Naive thymus-derived CD4-positive, alpha-beta T cell (primary cell): Measurements from ENCODE around the gene RUNX2. TPM values are rescaled to one million over a fixed set of nuclear protein-coding genes. Genes with fewer than 3 reads are reported as not detected.

ENCODE experiments used
- ATAC-seq: fragments of 150-1000 bp; cut with Tn5 transposase; 2 replicates; pipeline ENCODE4 v1.10.0; 2021; ENCODE audit warnings: mild to moderate bottlenecking, moderate library complexity
- CTCF ChIA-PET: fragments of 350-600 bp; sonication (Branson Sonifier 250); formaldehyde crosslinking; loops from one replicate; lab custom pipeline; 2021; ENCODE audit warnings: antibody characterized with exemption; lab: Charles Lee
- POLR2A ChIA-PET: fragments of 350-600 bp; sonication (Branson Sonifier 250); formaldehyde crosslinking; loops from one replicate; lab custom pipeline; 2021; ENCODE audit warnings: antibody characterized with exemption, inconsistent platforms; lab: Charles Lee
- DNase-seq, 9 donors: peaks; one replicate each; pipeline versions ENCODE4 v3.0.0 to v3.0.0-alpha.2; 2020 to 2022; ENCODE audit warnings: mixed read lengths in 1 of 9
- H3K27ac ChIP-seq: one replicate; pipeline ENCODE4 v1.7.0; 2013; ENCODE audit warnings: mild to moderate bottlenecking, low read depth, low read length, moderate library complexity
- H3K27me3 ChIP-seq, 2 donors: one replicate each; pipeline ENCODE4 v1.7.0; 2013; ENCODE audit warnings: low read length in 2 of 2, mild to moderate bottlenecking in 2 of 2, moderate library complexity in 2 of 2; ENCODE audit not compliant: control insufficient read depth in 2 of 2, insufficient read depth in 2 of 2
- H3K36me3 ChIP-seq, 3 experiments: 1 replicate in 2 of 3; 2 replicates in 1 of 3; pipeline ENCODE4 v1.7.0; 2013; ENCODE audit warnings: low read length in 3 of 3, mild to moderate bottlenecking in 3 of 3, moderate library complexity in 1 of 3; ENCODE audit not compliant: insufficient read depth in 3 of 3, control insufficient read depth in 2 of 3
- H3K4me1 ChIP-seq, 2 donors: one replicate each; pipeline ENCODE4 v1.7.0; 2013; ENCODE audit warnings: low read length in 2 of 2, mild to moderate bottlenecking in 2 of 2, moderate library complexity in 1 of 2; ENCODE audit not compliant: control insufficient read depth in 2 of 2, insufficient read depth in 2 of 2
- H3K4me3 ChIP-seq: 2 replicates; pipeline ENCODE4 v1.7.0; 2013; ENCODE audit warnings: mild to moderate bottlenecking, low read length
- H3K9me3 ChIP-seq, 3 experiments: 1 replicate in 2 of 3; 2 replicates in 1 of 3; pipeline ENCODE4 v1.7.0; 2013; ENCODE audit warnings: low read length in 3 of 3; ENCODE audit not compliant: control insufficient read depth in 2 of 3
- H3K27ac Mint-ChIP-seq, 9 donors: one replicate each; pipeline ENCODE4 v1.8.0; 2020 to 2022; ENCODE audit warnings: mixed read lengths in 9 of 9, mild to moderate bottlenecking in 8 of 9, moderate library complexity in 5 of 9, inconsistent platforms in 2 of 9
- H3K27me3 Mint-ChIP-seq, 5 donors: one replicate each; pipeline ENCODE4 v1.8.0; 2021 to 2022; ENCODE audit warnings: mixed read lengths in 5 of 5, mild to moderate bottlenecking in 1 of 5
- H3K36me3 Mint-ChIP-seq, 5 donors: one replicate each; pipeline ENCODE4 v1.8.0; 2020 to 2022; ENCODE audit warnings: mixed read lengths in 5 of 5, mild to moderate bottlenecking in 3 of 5, inconsistent platforms in 1 of 5
- H3K4me1 Mint-ChIP-seq, 7 donors: one replicate each; pipeline ENCODE4 v1.8.0; 2020 to 2022; ENCODE audit warnings: mixed read lengths in 7 of 7, mild to moderate bottlenecking in 3 of 7, inconsistent platforms in 1 of 7
- H3K4me3 Mint-ChIP-seq, 10 donors: one replicate each; pipeline ENCODE4 v1.8.0; 2020 to 2022; ENCODE audit warnings: mild to moderate bottlenecking in 10 of 10, mixed read lengths in 10 of 10, moderate library complexity in 6 of 10, inconsistent platforms in 2 of 10
- H3K9me3 Mint-ChIP-seq, 11 donors: one replicate each; pipeline ENCODE4 v1.8.0; 2020 to 2022; ENCODE audit warnings: mixed read lengths in 11 of 11, mild to moderate bottlenecking in 4 of 11, inconsistent platforms in 1 of 11, moderate library complexity in 1 of 11
- intact Hi-C, 2 donors: fragments of 100-400 bp; cut with micrococcal nuclease; formaldehyde crosslinking; loops; one replicate each; pipeline ENCODE4 v1.15.1; 2023
- polyA plus RNA-seq, 2 donors: library from polyadenylated mRNA; unstranded; fragments of 300-500 nt; fragmentation: Illumina TruSeq; gene quantifications; one replicate each; pipeline ENCODE4 v1.2.3, GENCODE V29; 2021
- total RNA-seq, 6 experiments: library from RNA in 5 of 6; stranded (reverse) in 5 of 6; gene quantifications; 1 replicate in 5 of 6; 2 replicates in 1 of 6; pipeline ENCODE4 v1.2.3 and lab custom pipeline; 2021 to 2026

RUNX2 gene
- total and polyA plus RNA-seq, 7 experiments from 2014 or later: 2.3 to 17.9 (median 13.9) TPM

DNA sequence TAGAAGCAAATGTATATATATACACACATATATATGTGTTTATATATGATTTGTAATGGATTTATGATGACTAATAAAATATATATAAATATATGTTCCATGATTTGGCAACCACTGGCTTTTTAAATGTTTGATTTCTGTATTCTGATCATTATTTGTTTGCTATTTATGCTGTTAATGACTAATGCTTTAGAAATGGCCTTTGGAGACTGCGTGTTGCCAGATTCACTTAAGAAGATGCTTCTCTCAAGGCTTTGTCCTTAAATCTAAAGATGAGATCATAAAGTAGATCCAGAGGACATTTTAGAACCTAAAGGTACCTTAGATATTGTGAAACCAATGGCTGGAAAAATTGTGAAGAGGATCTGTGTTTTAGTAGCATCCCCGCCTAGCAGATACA is 165.6 kb downstream of the RUNX2 start:
- H3K4me1 ChIP-seq: peaks cover 42 to 46% of the 10 kb centered on the region in 2 donors
- CTCF ChIA-PET: no interaction called here
- no peaks in the 10 kb centered on the region for H3K27me3 ChIP-seq
- Mint-ChIP-seq H3K9me3 (peaks cover 0 to 4% (median 0%) of the 10 kb centered on the region in 11 donors), H3K27ac (peak overlapping the region in 1 of 9 donors; percentile 11), H3K36me3 (peaks cover 0 to 45% (median 0%) of the 10 kb centered on the region in 5 donors), H3K4me3 (peak overlapping the region in 5 of 10 donors; percentile 12 to 45 (median 18)), H3K27me3 (peaks cover 0 to 2% (median 0%) of the 10 kb centered on the region in 5 donors), H3K4me1 (peaks cover 49 to 68% (median 61%) of the 10 kb centered on the region in 7 donors)
- ATAC-seq (no peak), DNase-seq (no peak)
- intact Hi-C loops: loop anchor here (2.0 to 10.0 kb wide), 2 partner anchors 69 to 171 kb away; no protein-coding TSS in a partner anchor
- H3K27ac ChIP-seq: no peak overlapping the region
- no peaks in the 10 kb centered on the region for H3K9me3 ChIP-seq
- H3K36me3 ChIP-seq: no peaks in the 10 kb centered on the region
- H3K4me3 ChIP-seq: no peak overlapping the region
- POLR2A ChIA-PET: no interaction called here

DNA sequence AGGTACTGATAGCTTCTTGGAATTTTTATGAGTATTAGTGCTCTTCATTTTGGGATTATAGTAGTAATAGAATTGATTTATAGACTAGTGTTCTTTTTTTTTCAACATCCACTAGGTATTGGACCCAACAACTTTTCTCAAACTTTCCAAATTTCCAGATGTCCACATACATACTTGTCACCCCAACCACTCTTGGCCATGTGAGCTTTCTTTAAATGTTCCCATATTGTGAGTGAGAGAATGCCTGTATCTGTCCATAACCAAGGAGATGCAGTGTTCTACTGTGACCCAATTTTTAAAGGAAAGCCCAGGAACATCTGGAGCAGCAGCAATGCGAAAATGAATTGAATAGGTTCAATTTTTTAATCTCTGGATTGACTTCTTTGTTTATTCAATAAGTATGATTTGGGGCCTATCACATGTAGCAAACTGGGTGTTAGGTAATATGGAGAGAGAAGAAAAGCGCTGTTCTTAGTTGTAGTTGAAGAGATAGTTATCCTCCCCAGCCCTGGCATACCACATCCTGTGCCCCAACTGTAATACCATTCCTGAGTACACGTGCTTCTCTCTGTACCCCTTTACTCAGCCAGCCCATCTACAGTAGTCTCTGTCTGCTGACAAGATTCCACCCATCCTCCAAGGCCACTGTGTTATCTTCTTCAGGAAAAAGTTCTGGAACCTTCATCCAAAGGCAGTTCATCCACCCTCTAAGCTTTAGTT is 166.4 kb downstream of the RUNX2 start:
- peak overlapping the region; percentile 29 to 91 (median 70) for H3K27ac Mint-ChIP-seq
- peaks cover 0 to 43% (median 0%) of the 10 kb centered on the region in 5 donors for H3K36me3 Mint-ChIP-seq
- peaks cover 0 to 2% (median 0%) of the 10 kb centered on the region in 5 donors for H3K27me3 Mint-ChIP-seq
- no peaks in the 10 kb centered on the region for H3K36me3 ChIP-seq
- CTCF ChIA-PET: no interaction called here
- H3K9me3 ChIP-seq: no peaks in the 10 kb centered on the region
- H3K27ac ChIP-seq: no peak overlapping the region
- H3K4me1 Mint-ChIP-seq: peaks cover 44 to 62% (median 56%) of the 10 kb centered on the region in 7 donors
- H3K9me3 Mint-ChIP-seq: peaks cover 0 to 4% (median 0%) of the 10 kb centered on the region in 11 donors
- no peaks in the 10 kb centered on the region for H3K27me3 ChIP-seq
- DNase-seq: peak in 6 of 9 donors; percentile 31 to 52 (median 46)
- ATAC-seq: peak; percentile 76
- intact Hi-C loops: loop anchor here (2.0 to 10.0 kb wide), 3 partner anchors 42 to 170 kb away; no protein-coding TSS in a partner anchor
- H3K4me1 ChIP-seq: peaks cover 39 to 40% of the 10 kb centered on the region in 2 donors
- H3K4me3 ChIP-seq: no peak overlapping the region
- POLR2A ChIA-PET: no interaction called here
- H3K4me3 Mint-ChIP-seq: peak overlapping the region; percentile 7 to 75 (median 40)

- H3K27me3 ChIP-seq: no peaks in the 10 kb centered on the region
- H3K27ac ChIP-seq: no peak overlapping the region
- peak overlapping the region; percentile 5 to 91 (median 70) for H3K27ac Mint-ChIP-seq
- CTCF ChIA-PET: interaction anchor here (0.8 kb wide), 1 partner anchor 76 kb away, joined by 3 read pairs; no protein-coding TSS in a partner anchor
- no peaks in the 10 kb centered on the region for H3K9me3 ChIP-seq
- no peak overlapping the region for H3K4me3 ChIP-seq
- H3K4me1 Mint-ChIP-seq: peaks cover 39 to 55% (median 50%) of the 10 kb centered on the region in 7 donors
- peak; percentile 76 for ATAC-seq
- H3K9me3 Mint-ChIP-seq: peaks cover 0 to 4% (median 0%) of the 10 kb centered on the region in 11 donors
- peaks cover 0 to 42% (median 0%) of the 10 kb centered on the region in 5 donors for H3K36me3 Mint-ChIP-seq
- intact Hi-C loops: loop anchor here (2.0 to 10.0 kb wide), 4 partner anchors 43 to 219 kb away; no protein-coding TSS in a partner anchor
- H3K4me3 Mint-ChIP-seq: peak overlapping the region; percentile 54 to 83 (median 62)
- POLR2A ChIA-PET: interaction anchor here (0.9 to 1.6 kb wide), 3 partner anchors 11 to 90 kb away, joined by 4 to 5 read pairs (median 4); no protein-coding TSS in a partner anchor
- no peaks in the 10 kb centered on the region for H3K36me3 ChIP-seq
- H3K27me3 Mint-ChIP-seq: no peaks in the 10 kb centered on the region
- H3K4me1 ChIP-seq: peaks cover 34 to 37% of the 10 kb centered on the region in 2 donors
- DNase-seq: peak in 7 of 9 donors; percentile 40 to 61 (median 53)
Measured at GRCh38 chr6:45495429-45496084, 167.4 kb downstream of the RUNX2 start.

- Mint-ChIP-seq H3K4me1 (peaks cover 39 to 57% (median 50%) of the 10 kb centered on the region in 7 donors), H3K36me3 (peaks cover 0 to 47% (median 0%) of the 10 kb centered on the region in 5 donors), H3K27ac (peak overlapping the region in 8 of 9 donors; percentile 15 to 91 (median 70)), H3K4me3 (peak overlapping the region in 9 of 10 donors; percentile 54 to 83 (median 62)), H3K9me3 (peaks cover 0 to 4% (median 0%) of the 10 kb centered on the region in 11 donors), H3K27me3 (no peaks in the 10 kb centered on the region)
- H3K27me3 ChIP-seq: no peaks in the 10 kb centered on the region
- peaks cover 34 to 37% of the 10 kb centered on the region in 2 donors for H3K4me1 ChIP-seq
- ChIA-PET CTCF (interaction anchor here (0.8 kb wide), 1 partner anchor 76 kb away, joined by 3 read pairs; no protein-coding TSS in a partner anchor), POLR2A (interaction anchor here (0.7 to 1.6 kb wide), 4 partner anchors 11 to 90 kb away, joined by 3 to 5 read pairs (median 4); no protein-coding TSS in a partner anchor)
- DNase-seq: no peak
- intact Hi-C loops: loop anchor here (2.0 to 10.0 kb wide), 3 partner anchors 44 to 219 kb away; no protein-coding TSS in a partner anchor
- H3K4me3 ChIP-seq: no peak overlapping the region
- ATAC-seq: no peak
- no peaks in the 10 kb centered on the region for H3K9me3 ChIP-seq
- H3K36me3 ChIP-seq: no peaks in the 10 kb centered on the region
- no peak overlapping the region for H3K27ac ChIP-seq
Measured at GRCh38 chr6:45496085-45496433, 167.9 kb downstream of the RUNX2 start.

DNA sequence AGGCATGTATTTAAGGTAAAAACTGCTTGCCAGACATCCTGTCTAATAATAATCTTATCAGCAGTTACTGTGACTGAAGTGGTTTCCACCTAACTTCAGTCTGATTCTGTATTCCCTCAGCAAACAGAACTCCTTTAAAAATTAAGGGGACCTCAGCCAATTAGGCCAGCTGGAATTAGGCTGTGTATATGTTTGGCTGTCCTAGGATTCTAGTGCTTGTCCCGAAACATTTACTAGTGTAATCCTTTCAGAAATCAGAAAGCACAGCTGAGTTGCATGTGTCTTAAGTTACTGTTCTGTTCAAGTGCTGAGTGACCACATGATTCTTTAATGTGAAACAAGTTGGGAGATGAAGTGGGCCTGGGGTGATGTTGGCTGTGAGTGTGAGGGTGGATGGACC is 170.5 kb downstream of the RUNX2 start:
- CTCF ChIA-PET: no interaction called here
- POLR2A ChIA-PET: no interaction called here
- Mint-ChIP-seq H3K36me3 (peaks cover 2 to 48% (median 11%) of the 10 kb centered on the region in 5 donors), H3K4me3 (no peak overlapping the region), H3K4me1 (peaks cover 47 to 69% (median 50%) of the 10 kb centered on the region in 7 donors), H3K9me3 (peaks cover 0 to 4% (median 0%) of the 10 kb centered on the region in 11 donors), H3K27me3 (no peaks in the 10 kb centered on the region), H3K27ac (no peak overlapping the region)
- Histone ChIP-seq H3K36me3 (no peaks in the 10 kb centered on the region), H3K4me3 (no peak overlapping the region), H3K4me1 (peaks cover 34 to 37% of the 10 kb centered on the region in 2 donors), H3K27me3 (no peaks in the 10 kb centered on the region), H3K9me3 (no peaks in the 10 kb centered on the region), H3K27ac (no peak overlapping the region)
- intact Hi-C loops: loop anchor here (5.0 to 10.0 kb wide), 2 partner anchors 46 to 166 kb away; no protein-coding TSS in a partner anchor
- DNase-seq (no peak), ATAC-seq (no peak)
